ENCODE data around the gene RNASET2. TPM values are rescaled to one million over a fixed set of nuclear protein-coding genes. Genes with fewer than 3 reads are reported as not detected.

RNASET2 gene
- total and polyA plus RNA-seq, 2 donors (not counting 1 experiment from before 2014, with no cell fraction given) = 12.9 to 18.0 TPM

DNA sequence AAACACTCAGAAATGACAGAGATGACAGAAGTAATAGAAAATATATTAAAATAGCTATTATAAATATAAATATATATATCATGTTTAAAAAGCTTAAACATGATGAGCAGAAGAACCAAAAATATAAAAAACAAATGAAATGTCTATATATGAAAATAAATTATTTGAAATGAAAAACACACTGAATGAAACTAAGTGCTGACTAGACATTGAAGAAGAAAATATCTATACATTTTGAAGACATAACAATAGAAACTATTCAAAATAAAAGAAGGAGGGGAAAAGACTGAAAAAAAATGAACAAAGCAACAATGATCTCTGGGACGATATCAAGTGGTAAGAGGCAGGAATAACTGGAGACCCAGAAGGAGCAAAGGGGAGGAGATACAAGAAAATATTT lies 76.8 kb downstream of the RNASET2 start:
- Histone ChIP-seq H3K79me2 (ENCODE audit: control insufficient read depth, insufficient read depth, low read length) (no peaks in the 10 kb centered on the region), H3K4me1 (ENCODE audit: control insufficient read depth, extremely low read depth, insufficient read depth, low read length) (no peaks in the 10 kb centered on the region), H3K36me3 (ENCODE audit: control insufficient read depth, insufficient read depth, low read length) (no peaks in the 10 kb centered on the region), H3K4me2 (ENCODE audit: extremely low read depth, insufficient read depth, low read length) (no peak overlapping the region), H4K20me1 (ENCODE audit: control insufficient read depth, extremely low read depth, insufficient read depth, low read length) (no peaks in the 10 kb centered on the region), H2AFZ (ENCODE audit: low read length) (no peak overlapping the region), H3K27me3 (ENCODE audit: control insufficient read depth, insufficient read depth, low read length) (no peaks in the 10 kb centered on the region), H3K9me3 (ENCODE audit: control insufficient read depth, insufficient read depth, low read depth, low read length) (no peaks in the 10 kb centered on the region), H3K27ac (ENCODE audit: insufficient read depth, low read length) (no peak overlapping the region), H3K4me3 (replicated peaks in 1 of 4; ENCODE audit: control extremely low read depth in 1 of 4, insufficient read depth in 1 of 4, low read depth in 3 of 4, low read length in 4 of 4) (no peak overlapping the region), H3K9ac (ENCODE audit: insufficient read depth, low read length) (no peak overlapping the region)
- no peak for DNase-seq (ENCODE audit: low read depth in 2 of 2)
- TF ChIP-seq EZH2 (IDR thresholded peaks at IDR 0.05; ENCODE audit: low read length, missing control alignments) = no peak
- TF ChIP-seq, protein P1, sequence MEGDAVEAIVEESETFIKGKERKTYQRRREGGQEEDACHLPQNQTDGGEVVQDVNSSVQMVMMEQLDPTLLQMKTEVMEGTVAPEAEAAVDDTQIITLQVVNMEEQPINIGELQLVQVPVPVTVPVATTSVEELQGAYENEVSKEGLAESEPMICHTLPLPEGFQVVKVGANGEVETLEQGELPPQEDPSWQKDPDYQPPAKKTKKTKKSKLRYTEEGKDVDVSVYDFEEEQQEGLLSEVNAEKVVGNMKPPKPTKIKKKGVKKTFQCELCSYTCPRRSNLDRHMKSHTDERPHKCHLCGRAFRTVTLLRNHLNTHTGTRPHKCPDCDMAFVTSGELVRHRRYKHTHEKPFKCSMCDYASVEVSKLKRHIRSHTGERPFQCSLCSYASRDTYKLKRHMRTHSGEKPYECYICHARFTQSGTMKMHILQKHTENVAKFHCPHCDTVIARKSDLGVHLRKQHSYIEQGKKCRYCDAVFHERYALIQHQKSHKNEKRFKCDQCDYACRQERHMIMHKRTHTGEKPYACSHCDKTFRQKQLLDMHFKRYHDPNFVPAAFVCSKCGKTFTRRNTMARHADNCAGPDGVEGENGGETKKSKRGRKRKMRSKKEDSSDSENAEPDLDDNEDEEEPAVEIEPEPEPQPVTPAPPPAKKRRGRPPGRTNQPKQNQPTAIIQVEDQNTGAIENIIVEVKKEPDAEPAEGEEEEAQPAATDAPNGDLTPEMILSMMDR (conservative IDR thresholded peaks at IDR 0.05 in 1 of 2, IDR thresholded peaks at IDR 0.05 in 1 of 2; ENCODE audit: low read depth in 1 of 2, low read length in 2 of 2) = no peak

Other genes starting within 250 kb of the RNASET2 start
- gene CEP43, start 42.8 kb upstream of the RNASET2 start, total RNA-seq = 18.0 and 26.5 TPM in 2 replicates
- gene CEP43, start 42.8 kb upstream of the RNASET2 start, polyA plus RNA-seq = 11.2 and 16.5 TPM in 2 replicates
- not detected in 2 replicates for gene CCR6, start 166.5 kb upstream of the RNASET2 start, total RNA-seq
- gene CCR6, start 166.5 kb upstream of the RNASET2 start, polyA plus RNA-seq = not detected in 2 replicates
- not detected in 2 replicates for gene GPR31, start 201.4 kb upstream of the RNASET2 start, total RNA-seq
- not detected in 2 replicates for gene GPR31, start 201.4 kb upstream of the RNASET2 start, polyA plus RNA-seq